Measurements from ENCODE around the gene GRK2. TPM values are rescaled to one million over a fixed set of nuclear protein-coding genes. Genes with fewer than 3 reads are reported as not detected.

GRK2 gene
- total RNA-seq, 1 donor: 21.5 TPM

- TF ChIP-seq, protein P1, sequence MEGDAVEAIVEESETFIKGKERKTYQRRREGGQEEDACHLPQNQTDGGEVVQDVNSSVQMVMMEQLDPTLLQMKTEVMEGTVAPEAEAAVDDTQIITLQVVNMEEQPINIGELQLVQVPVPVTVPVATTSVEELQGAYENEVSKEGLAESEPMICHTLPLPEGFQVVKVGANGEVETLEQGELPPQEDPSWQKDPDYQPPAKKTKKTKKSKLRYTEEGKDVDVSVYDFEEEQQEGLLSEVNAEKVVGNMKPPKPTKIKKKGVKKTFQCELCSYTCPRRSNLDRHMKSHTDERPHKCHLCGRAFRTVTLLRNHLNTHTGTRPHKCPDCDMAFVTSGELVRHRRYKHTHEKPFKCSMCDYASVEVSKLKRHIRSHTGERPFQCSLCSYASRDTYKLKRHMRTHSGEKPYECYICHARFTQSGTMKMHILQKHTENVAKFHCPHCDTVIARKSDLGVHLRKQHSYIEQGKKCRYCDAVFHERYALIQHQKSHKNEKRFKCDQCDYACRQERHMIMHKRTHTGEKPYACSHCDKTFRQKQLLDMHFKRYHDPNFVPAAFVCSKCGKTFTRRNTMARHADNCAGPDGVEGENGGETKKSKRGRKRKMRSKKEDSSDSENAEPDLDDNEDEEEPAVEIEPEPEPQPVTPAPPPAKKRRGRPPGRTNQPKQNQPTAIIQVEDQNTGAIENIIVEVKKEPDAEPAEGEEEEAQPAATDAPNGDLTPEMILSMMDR (IDR thresholded peaks at IDR 0.05; ENCODE audit: insufficient read depth, low read length): no peak
- no peak overlapping the region for H3K4me3 ChIP-seq (ENCODE audit: low read depth, low read length)
- DNase-seq (ENCODE audit: low read depth): no peak
These were observed 11.5 kb upstream of the GRK2 start for GRCh38 chr11:67254798-67255197.

- TF ChIP-seq, protein P1 (IDR thresholded peaks at IDR 0.05; ENCODE audit: insufficient read depth, low read length): no peak
- H3K4me3 ChIP-seq (ENCODE audit: low read depth, low read length): no peak overlapping the region
- DNase-seq (ENCODE audit: low read depth): no peak
These were observed 10.9 kb upstream of the GRK2 start for GRCh38 chr11:67255353-67255752.

DNA sequence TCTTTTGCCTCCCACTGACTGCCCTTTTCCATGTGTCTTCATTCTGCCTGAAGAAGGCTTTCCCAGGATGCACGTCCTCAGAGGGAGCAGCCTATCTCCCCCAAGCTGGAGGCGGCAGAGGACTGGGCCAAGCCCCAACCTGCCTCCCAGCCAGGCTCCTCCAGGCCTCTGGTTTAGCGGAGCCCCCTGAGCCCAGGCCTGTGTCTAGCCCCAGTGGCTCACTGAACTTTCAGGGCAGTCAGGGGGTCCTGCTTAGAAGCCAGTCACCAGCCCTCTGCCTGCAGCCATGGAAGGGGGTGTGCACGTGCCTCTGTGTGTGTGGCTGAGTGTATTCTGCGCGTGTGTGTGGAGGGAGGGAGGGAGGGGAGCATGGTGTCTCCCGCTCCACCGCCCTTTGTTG, 10.4 kb upstream of the GRK2 start:
- DNase-seq (ENCODE audit: low read depth): no peak
- H3K4me3 ChIP-seq (ENCODE audit: low read depth, low read length): no peak overlapping the region
- TF ChIP-seq, protein P1 (IDR thresholded peaks at IDR 0.05; ENCODE audit: insufficient read depth, low read length): no peak

DNA sequence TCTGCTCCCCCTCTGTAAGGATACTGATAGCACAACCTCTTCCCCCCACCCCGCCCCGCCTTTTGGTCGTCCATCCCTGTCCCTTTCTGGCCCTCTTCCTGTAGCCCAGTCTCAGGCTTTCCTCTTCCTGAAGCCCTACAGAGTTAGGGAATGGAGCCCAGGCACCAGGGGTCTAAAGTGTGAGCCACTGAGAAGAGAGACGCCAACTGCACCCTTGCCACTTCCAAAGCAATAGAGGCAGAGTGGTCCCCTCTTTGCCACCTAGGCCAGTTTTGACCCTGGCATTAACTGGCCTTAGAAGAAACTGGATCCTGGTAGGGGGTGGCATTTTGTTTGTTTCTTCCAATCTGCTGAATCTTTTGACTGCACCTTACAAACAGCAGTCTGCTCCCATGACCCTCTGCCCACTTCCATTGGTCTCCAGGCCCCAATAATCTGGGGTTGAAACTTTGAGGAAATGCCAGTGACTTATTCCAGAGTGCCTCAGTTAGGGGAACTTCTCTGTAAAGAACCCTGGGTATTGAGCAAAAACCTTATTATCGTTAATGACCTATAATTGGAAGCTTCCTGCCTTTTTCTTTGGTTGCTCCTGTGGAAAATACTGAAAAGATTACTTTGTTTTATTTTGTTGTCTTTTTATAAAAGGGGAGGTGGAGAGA, 9.7 kb upstream of the GRK2 start:
- H3K4me3 ChIP-seq (ENCODE audit: low read depth, low read length): no peak overlapping the region
- TF ChIP-seq, protein P1 (IDR thresholded peaks at IDR 0.05; ENCODE audit: insufficient read depth, low read length): no peak
- no peak for DNase-seq (ENCODE audit: low read depth)

- no peak overlapping the region for H3K4me3 ChIP-seq (ENCODE audit: low read depth, low read length)
- DNase-seq (ENCODE audit: low read depth): no peak
- TF ChIP-seq, protein P1 (IDR thresholded peaks at IDR 0.05; ENCODE audit: insufficient read depth, low read length): no peak
These were observed 5.9 kb upstream of the GRK2 start for GRCh38 chr11:67260406-67260805.

- peak; percentile 55 for DNase-seq (ENCODE audit: low read depth)
- peak overlapping the region; percentile 50 for H3K4me3 ChIP-seq (ENCODE audit: low read depth, low read length)
These were observed 5.2 kb upstream of the GRK2 start for GRCh38 chr11:67260885-67261639.

DNA sequence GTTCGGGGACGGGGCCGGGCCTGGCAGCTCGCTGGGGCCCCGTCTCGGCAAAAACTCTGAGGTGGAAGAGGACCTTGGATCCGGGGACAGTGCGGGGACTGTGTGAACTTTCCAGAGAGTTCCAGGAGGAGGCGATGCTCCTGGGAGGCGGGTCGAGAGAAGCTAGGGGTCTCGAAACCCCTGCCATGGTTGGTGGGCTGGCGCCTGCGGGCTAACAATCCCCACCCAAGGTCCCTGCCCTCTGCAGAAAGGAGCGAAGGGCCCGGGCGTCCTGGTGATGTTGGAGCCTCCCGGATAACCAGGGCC, 4.7 kb upstream of the GRK2 start:
- H3K4me3 ChIP-seq (ENCODE audit: low read depth, low read length): peak overlapping the region; percentile 37

More for the DNA sequence above, 4.7 kb upstream of the GRK2 start:
- TF ChIP-seq, protein P1 (IDR thresholded peaks at IDR 0.05; ENCODE audit: insufficient read depth, low read length): peak; percentile 23
- DNase-seq (ENCODE audit: low read depth): no peak
